CD14-positive monocyte (primary cell): ENCODE data around the gene ARHGAP15. TPM values are rescaled to one million over a fixed set of nuclear protein-coding genes. Genes with fewer than 3 reads are reported as not detected.

Experiments used
- DNase-seq, 3 donors: peaks; one replicate each; pipeline ENCODE4 v3.0.0-alpha.2; 2011 to 2022
- H2AFZ ChIP-seq: 2 replicates; pipeline ENCODE4 v1.6.0; 2012; ENCODE audit warnings: mild to moderate bottlenecking, low read depth, low read length, inconsistent platforms; ENCODE audit not compliant: insufficient read depth, poor library complexity, severe bottlenecking
- H3K27ac ChIP-seq, 2 donors: 1 replicate in 1 of 2; 2 replicates in 1 of 2; pipeline ENCODE4 v1.5.1; 2012 to 2013; ENCODE audit warnings: low read length in 2 of 2, control low read depth in 1 of 2, inconsistent platforms in 1 of 2, low read depth in 1 of 2, mild to moderate bottlenecking in 1 of 2
- H3K27me3 ChIP-seq, 2 donors: one replicate each; pipeline versions ENCODE4 v1.6.0 to v1.6.1; 2011 to 2013; ENCODE audit warnings: low read length in 2 of 2; ENCODE audit not compliant: control insufficient read depth in 2 of 2, insufficient read depth in 2 of 2
- H3K36me3 ChIP-seq, 2 donors: replicated peaks in 1 of 2; 1 replicate in 1 of 2; 2 replicates in 1 of 2; pipeline versions ENCODE4 v1.5.1 to v1.6.1; 2012 to 2013; ENCODE audit warnings: low read length in 2 of 2, control low read depth in 1 of 2, inconsistent platforms in 1 of 2, mild to moderate bottlenecking in 1 of 2; ENCODE audit not compliant: insufficient read depth in 2 of 2, control insufficient read depth in 1 of 2
- H3K4me1 ChIP-seq, 2 donors: 1 replicate in 1 of 2; 2 replicates in 1 of 2; pipeline versions ENCODE4 v1.5.1 to v1.6.1; 2012 to 2013; ENCODE audit warnings: low read length in 2 of 2, control low read depth in 1 of 2, inconsistent platforms in 1 of 2, mild to moderate bottlenecking in 1 of 2, moderate library complexity in 1 of 2; ENCODE audit not compliant: insufficient read depth in 2 of 2, control insufficient read depth in 1 of 2
- H3K4me2 ChIP-seq: replicated peaks from 2 replicates; pipeline ENCODE3; 2012; ENCODE audit warnings: low read length, moderate library complexity, mild to moderate bottlenecking; ENCODE audit not compliant: poor library complexity, severe bottlenecking; ENCODE audit errors: extremely low read depth
- H3K4me3 ChIP-seq, 3 experiments: fragments of 200-600 bp in 1 of 3; sonication (generic) in 1 of 3; replicated peaks in 1 of 3; 1 replicate in 2 of 3; 2 replicates in 1 of 3; pipeline ENCODE4 v1.5.1; 2011 to 2013; ENCODE audit warnings: low read length in 3 of 3, mild to moderate bottlenecking in 3 of 3, control low read depth in 2 of 3, low read depth in 2 of 3, inconsistent platforms in 1 of 3, moderate library complexity in 1 of 3
- H3K79me2 ChIP-seq: 2 replicates; pipeline ENCODE4 v1.6.0; 2012; ENCODE audit warnings: mild to moderate bottlenecking, control low read depth, inconsistent platforms, low read length, moderate library complexity; ENCODE audit not compliant: insufficient read depth
- H3K9ac ChIP-seq: 2 replicates; pipeline ENCODE4 v1.6.0; 2017; ENCODE audit warnings: low read length, mild to moderate bottlenecking; ENCODE audit not compliant: insufficient read depth, poor library complexity, severe bottlenecking
- H3K9me3 ChIP-seq, 2 donors: replicated peaks in 1 of 2; 1 replicate in 1 of 2; 2 replicates in 1 of 2; pipeline versions ENCODE4 v1.5.1 to v1.6.1; 2012 to 2013; ENCODE audit warnings: low read length in 2 of 2, control low read depth in 1 of 2; ENCODE audit not compliant: control insufficient read depth in 1 of 2, insufficient read depth in 1 of 2
- H4K20me1 ChIP-seq: 2 replicates; pipeline ENCODE4 v1.6.0; 2012; ENCODE audit warnings: mild to moderate bottlenecking, low read length, control low read depth, moderate library complexity; ENCODE audit not compliant: insufficient read depth
- H3K27ac Mint-ChIP-seq, 7 donors: one replicate each; pipeline ENCODE4 v1.8.0; 2020; ENCODE audit warnings: mild to moderate bottlenecking in 7 of 7, mixed read lengths in 7 of 7, moderate library complexity in 6 of 7, inconsistent platforms in 2 of 7
- H3K27me3 Mint-ChIP-seq, 3 donors: one replicate each; pipeline ENCODE4 v1.8.0; 2021 to 2022; ENCODE audit warnings: low read depth in 3 of 3, mild to moderate bottlenecking in 3 of 3, mixed read lengths in 3 of 3, moderate library complexity in 3 of 3, inconsistent platforms in 1 of 3
- H3K36me3 Mint-ChIP-seq, 2 donors: one replicate each; pipeline ENCODE4 v1.8.0; 2020; ENCODE audit warnings: mixed read lengths in 2 of 2, inconsistent platforms in 1 of 2, mild to moderate bottlenecking in 1 of 2
- H3K4me1 Mint-ChIP-seq: one replicate; pipeline ENCODE4 v1.8.0; 2020; ENCODE audit warnings: mild to moderate bottlenecking, mixed read lengths
- H3K4me3 Mint-ChIP-seq, 2 donors: one replicate each; pipeline ENCODE4 v1.8.0; 2020; ENCODE audit warnings: mild to moderate bottlenecking in 2 of 2, mixed read lengths in 2 of 2, moderate library complexity in 1 of 2
- H3K9me3 Mint-ChIP-seq, 7 donors: one replicate each; pipeline ENCODE4 v1.8.0; 2020 to 2022; ENCODE audit warnings: mixed read lengths in 7 of 7, mild to moderate bottlenecking in 6 of 7, moderate library complexity in 6 of 7, inconsistent platforms in 2 of 7
- WGBS: methylation state at CpG from one replicate; pipeline ENCODE4 v1.1.5; 2013; ENCODE audit warnings: missing lambda C conversion rate; ENCODE audit not compliant: insufficient coverage; 5-methylcytosine and 5-hydroxymethylcytosine counted together
- intact Hi-C, 2 donors: fragments of 100-400 bp; cut with micrococcal nuclease; formaldehyde crosslinking; loops; one replicate each; pipeline versions ENCODE4 v1.15.0 to v1.15.1; 2023
- polyA plus RNA-seq, 3 donors: library from polyadenylated mRNA; depleted of rRNA in 1 of 3; unstranded in 2 of 3; stranded (reverse) in 1 of 3; fragments of 300-500 nt in 2 of 3; fragments of >200 nt in 1 of 3; fragmentation: Illumina TruSeq in 2 of 3; gene quantifications; 1 replicate in 2 of 3; 2 replicates in 1 of 3; pipeline ENCODE4 v1.2.3, GENCODE V29; 2012 to 2021
- TF ChIP-seq, protein P1 (sequence below): fragments of 200-600 bp; IDR thresholded peaks from one replicate; pipeline ENCODE4 v1.8.0; 2022; ENCODE audit warnings: antibody characterized with exemption, mild to moderate bottlenecking

ARHGAP15 gene
- polyA plus RNA-seq, 3 donors = 35.4 to 50.9 (median 50.7) TPM

DNA sequence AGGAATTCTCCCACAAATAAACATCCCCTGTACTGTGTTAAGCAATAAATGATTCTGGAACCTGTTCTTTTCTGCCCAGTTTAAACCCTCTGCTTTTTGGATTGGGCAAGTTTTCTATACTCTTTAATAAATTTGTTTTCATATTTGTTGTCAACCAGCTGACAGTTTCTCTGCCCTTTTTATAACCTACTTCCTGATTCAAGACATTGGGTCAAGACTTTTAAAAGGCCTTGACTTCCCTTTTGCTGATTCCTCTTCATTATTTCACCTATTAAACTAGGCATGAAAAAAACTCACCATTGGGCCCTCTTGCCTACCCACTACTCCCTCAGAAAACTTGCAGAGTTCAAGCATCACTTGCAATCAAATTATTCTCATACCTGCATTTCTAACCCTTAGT lies 459.5 kb downstream of the ARHGAP15 start:
- H3K27me3 Mint-ChIP-seq = no peaks in the 10 kb centered on the region
- H3K9me3 Mint-ChIP-seq = peaks cover 0 to 4% (median 0%) of the 10 kb centered on the region in 7 donors
- H3K36me3 ChIP-seq = peaks cover 0 to 10% of the 10 kb centered on the region in 2 donors
- no peak overlapping the region for H3K9ac ChIP-seq
- peak; percentile 4 to 16 (median 5) for DNase-seq
- peaks cover 12 to 14% of the 10 kb centered on the region in 2 donors for H3K36me3 Mint-ChIP-seq
- no peak overlapping the region for H3K4me2 ChIP-seq
- H3K4me3 ChIP-seq = no peak overlapping the region
- peak overlapping the region in 1 of 2 donors; percentile 47 for H3K27ac ChIP-seq
- H3K79me2 ChIP-seq = no peaks in the 10 kb centered on the region
- H3K9me3 ChIP-seq = no peaks in the 10 kb centered on the region
- peaks cover 24% of the 10 kb centered on the region for H3K4me1 Mint-ChIP-seq
- intact Hi-C loops = no loop called here
- TF ChIP-seq, protein P1, sequence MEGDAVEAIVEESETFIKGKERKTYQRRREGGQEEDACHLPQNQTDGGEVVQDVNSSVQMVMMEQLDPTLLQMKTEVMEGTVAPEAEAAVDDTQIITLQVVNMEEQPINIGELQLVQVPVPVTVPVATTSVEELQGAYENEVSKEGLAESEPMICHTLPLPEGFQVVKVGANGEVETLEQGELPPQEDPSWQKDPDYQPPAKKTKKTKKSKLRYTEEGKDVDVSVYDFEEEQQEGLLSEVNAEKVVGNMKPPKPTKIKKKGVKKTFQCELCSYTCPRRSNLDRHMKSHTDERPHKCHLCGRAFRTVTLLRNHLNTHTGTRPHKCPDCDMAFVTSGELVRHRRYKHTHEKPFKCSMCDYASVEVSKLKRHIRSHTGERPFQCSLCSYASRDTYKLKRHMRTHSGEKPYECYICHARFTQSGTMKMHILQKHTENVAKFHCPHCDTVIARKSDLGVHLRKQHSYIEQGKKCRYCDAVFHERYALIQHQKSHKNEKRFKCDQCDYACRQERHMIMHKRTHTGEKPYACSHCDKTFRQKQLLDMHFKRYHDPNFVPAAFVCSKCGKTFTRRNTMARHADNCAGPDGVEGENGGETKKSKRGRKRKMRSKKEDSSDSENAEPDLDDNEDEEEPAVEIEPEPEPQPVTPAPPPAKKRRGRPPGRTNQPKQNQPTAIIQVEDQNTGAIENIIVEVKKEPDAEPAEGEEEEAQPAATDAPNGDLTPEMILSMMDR = no peak
- no peaks in the 10 kb centered on the region for H4K20me1 ChIP-seq
- no peaks in the 10 kb centered on the region for H3K27me3 ChIP-seq
- H3K4me3 Mint-ChIP-seq = no peak overlapping the region
- peaks cover 17 to 18% of the 10 kb centered on the region in 2 donors for H3K4me1 ChIP-seq
- no peak overlapping the region for H2AFZ ChIP-seq
- peak overlapping the region in 2 of 7 donors; percentile 46 to 77 for H3K27ac Mint-ChIP-seq

DNA sequence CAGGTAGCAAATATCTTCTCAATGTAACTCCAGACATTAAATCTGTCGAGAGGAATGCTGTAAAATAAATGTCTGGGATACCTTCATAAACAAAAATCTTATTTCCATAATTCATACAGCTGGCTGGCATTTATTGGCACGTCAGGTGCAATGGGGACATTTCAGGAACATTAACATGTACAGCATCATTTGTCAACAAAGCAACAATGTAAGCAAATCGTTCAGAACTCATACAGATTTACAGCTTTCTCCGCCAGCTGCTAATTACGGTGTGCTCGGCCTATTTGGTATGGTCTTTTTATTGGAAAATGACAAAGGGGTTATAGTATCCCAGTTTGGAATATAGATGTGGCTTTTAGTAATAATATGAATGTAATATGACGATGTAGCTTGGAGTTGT lies 464.9 kb downstream of the ARHGAP15 start:
- no peak overlapping the region for H3K4me3 Mint-ChIP-seq
- H3K27me3 Mint-ChIP-seq = no peaks in the 10 kb centered on the region
- no peaks in the 10 kb centered on the region for H3K9me3 Mint-ChIP-seq
- peaks cover 20 to 21% of the 10 kb centered on the region in 2 donors for H3K36me3 Mint-ChIP-seq
- Histone ChIP-seq H3K79me2 (no peaks in the 10 kb centered on the region), H3K4me1 (peaks cover 0 to under 1% of the 10 kb centered on the region in 2 donors), H3K9me3 (no peaks in the 10 kb centered on the region), H2AFZ (no peak overlapping the region), H3K27ac (no peak overlapping the region), H3K9ac (no peak overlapping the region), H4K20me1 (no peaks in the 10 kb centered on the region), H3K4me3 (no peak overlapping the region), H3K36me3 (peaks cover 2 to 20% of the 10 kb centered on the region in 2 donors), H3K4me2 (no peak overlapping the region), H3K27me3 (no peaks in the 10 kb centered on the region)
- WGBS = 92% methylated on average over 2 of the region's 7 CpGs
- H3K27ac Mint-ChIP-seq = no peak overlapping the region
- intact Hi-C loops = no loop called here
- H3K4me1 Mint-ChIP-seq = peaks cover under 1% of the 10 kb centered on the region
- no peak for DNase-seq
- TF ChIP-seq, protein P1 = no peak
